HEK293T (cell line): Measurements from ENCODE around the gene FSD2.

Source experiments
- CTCF ChIA-PET: fragments of 350-600 bp; formaldehyde crosslinking; extraction: SDS; loops from one replicate; lab custom pipeline; 2021; ENCODE audit warnings: antibody characterized with exemption, inconsistent platforms; lab: Yijun Ruan, JAX
- POLR2A ChIA-PET: fragments of 350-600 bp; formaldehyde crosslinking; extraction: SDS; loops from one replicate; lab custom pipeline; 2020; ENCODE audit warnings: antibody characterized with exemption, inconsistent platforms; lab: Yijun Ruan, JAX
- DNase-seq: peaks from one replicate; pipeline ENCODE4 v3.0.0; 2012; ENCODE audit warnings: mixed read lengths; ENCODE audit errors: extremely low spot score
- ARNT ChIP-seq: fragments of 450-650 bp; IDR thresholded peaks from 2 replicates; pipeline ENCODE4 v1.6.1; 2017; ENCODE audit warnings: mild to moderate bottlenecking
- BHLHE40 ChIP-seq: fragments of 450-650 bp; IDR thresholded peaks from 2 replicates; pipeline ENCODE4 v1.6.1; 2016; ENCODE audit warnings: mild to moderate bottlenecking, moderate library complexity, borderline replicate concordance
- CTBP1 ChIP-seq: fragments of 450-650 bp; IDR thresholded peaks from 2 replicates; pipeline ENCODE4 v1.6.1; 2016; ENCODE audit warnings: borderline replicate concordance
- ELF4 ChIP-seq: fragments of 450-650 bp; IDR thresholded peaks from 2 replicates; pipeline ENCODE4 v1.6.1; 2017; ENCODE audit warnings: antibody characterized with exemption
- FOXA1 ChIP-seq: fragments of 450-650 bp; IDR thresholded peaks from 2 replicates; pipeline ENCODE4 v1.6.1; 2016; ENCODE audit warnings: mild to moderate bottlenecking
- FOXK2 ChIP-seq: fragments of 450-650 bp; IDR thresholded peaks from 2 replicates; pipeline ENCODE4 v1.6.1; 2016; ENCODE audit warnings: mild to moderate bottlenecking
- FOXM1 ChIP-seq: fragments of 450-650 bp; IDR thresholded peaks from 2 replicates; pipeline ENCODE4 v1.6.1; 2017; ENCODE audit warnings: mild to moderate bottlenecking, borderline replicate concordance
- HDGF ChIP-seq: fragments of 450-650 bp; IDR thresholded peaks from 2 replicates; pipeline ENCODE4 v1.6.1; 2017; ENCODE audit warnings: antibody characterized with exemption, borderline replicate concordance
- L3MBTL2 ChIP-seq: fragments of 450-650 bp; conservative IDR thresholded peaks from 2 replicates; pipeline ENCODE4 v1.6.1; 2016; ENCODE audit warnings: mild to moderate bottlenecking
- LEF1 ChIP-seq: fragments of 450-650 bp; IDR thresholded peaks from 2 replicates; pipeline ENCODE4 v1.6.1; 2017; ENCODE audit warnings: mild to moderate bottlenecking, borderline replicate concordance
- NFRKB ChIP-seq: fragments of 450-650 bp; IDR thresholded peaks from 2 replicates; pipeline ENCODE4 v1.6.1; 2016; ENCODE audit warnings: mild to moderate bottlenecking, moderate library complexity
- SP1 ChIP-seq: fragments of 450-650 bp; IDR thresholded peaks from 2 replicates; pipeline ENCODE4 v1.6.1; 2017
- SUZ12 ChIP-seq: fragments of 450-650 bp; IDR thresholded peaks from 2 replicates; pipeline ENCODE4 v1.6.1; 2016; ENCODE audit warnings: mild to moderate bottlenecking
- TARDBP ChIP-seq: fragments of 450-650 bp; IDR thresholded peaks from 2 replicates; pipeline ENCODE4 v1.6.1; 2016
- ZNF384 ChIP-seq: fragments of 450-650 bp; IDR thresholded peaks from 2 replicates; pipeline ENCODE4 v1.6.1; 2016
- TF ChIP-seq, protein P1 (sequence below): fragments of 450-650 bp; IDR thresholded peaks from 2 replicates; pipeline ENCODE4 v1.6.1; 2016

FSD2 gene

GRCh38 chr15:82804575-82804949 lies 1.3 kb downstream of the FSD2 start:
- no peak for DNase-seq
- ChIA-PET CTCF (no interaction called here), POLR2A (interaction anchor here (0.7 to 4.2 kb wide), 4 partner anchors 54 to 264 kb away, joined by 3 to 32 read pairs (median 4); partner anchors contain the start of genes RAMAC and RPS17)
- TF ChIP-seq SP1 (no peak), SUZ12 (no peak), FOXM1 (no peak), TARDBP (no peak), NFRKB (no peak), HDGF (no peak), L3MBTL2 (no peak), ARNT (no peak), FOXK2 (no peak), BHLHE40 (no peak), FOXA1 (no peak), ELF4 (no peak), LEF1 (no peak), CTBP1 (no peak), ZNF384 (no peak)
- TF ChIP-seq, protein P1, sequence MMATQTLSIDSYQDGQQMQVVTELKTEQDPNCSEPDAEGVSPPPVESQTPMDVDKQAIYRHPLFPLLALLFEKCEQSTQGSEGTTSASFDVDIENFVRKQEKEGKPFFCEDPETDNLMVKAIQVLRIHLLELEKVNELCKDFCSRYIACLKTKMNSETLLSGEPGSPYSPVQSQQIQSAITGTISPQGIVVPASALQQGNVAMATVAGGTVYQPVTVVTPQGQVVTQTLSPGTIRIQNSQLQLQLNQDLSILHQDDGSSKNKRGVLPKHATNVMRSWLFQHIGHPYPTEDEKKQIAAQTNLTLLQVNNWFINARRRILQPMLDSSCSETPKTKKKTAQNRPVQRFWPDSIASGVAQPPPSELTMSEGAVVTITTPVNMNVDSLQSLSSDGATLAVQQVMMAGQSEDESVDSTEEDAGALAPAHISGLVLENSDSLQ, result no peak

- CTCF ChIA-PET, result no interaction called here
- TF ChIP-seq ELF4 (no peak), SUZ12 (no peak), LEF1 (no peak), FOXK2 (no peak), FOXA1 (no peak), NFRKB (no peak), HDGF (no peak), TARDBP (no peak), L3MBTL2 (no peak), BHLHE40 (no peak)
- TF ChIP-seq, protein P1, result no peak
- no peak for DNase-seq
Measured at GRCh38 chr15:82803793-82804574, 1.9 kb downstream of the FSD2 start.

GRCh38 chr15:82802497-82802896 lies 3.4 kb downstream of the FSD2 start:
- no peak for DNase-seq
- ChIA-PET CTCF (interaction anchor here (1.1 kb wide), 1 partner anchor 52 kb away, joined by 3 read pairs; no protein-coding TSS in a partner anchor), POLR2A (interaction anchor here (0.6 to 4.2 kb wide), 3 partner anchors 52 to 183 kb away, joined by 3 to 32 read pairs (median 3); no protein-coding TSS in a partner anchor)
- no peak for TF ChIP-seq L3MBTL2
- no peak for TF ChIP-seq HDGF
- TF ChIP-seq ZNF384, result no peak
- TF ChIP-seq SP1, result no peak
- no peak for TF ChIP-seq SUZ12
- no peak for TF ChIP-seq LEF1
- TF ChIP-seq ARNT, result no peak

More at GRCh38 chr15:82803793-82804574, 1.9 kb downstream of the FSD2 start:
- POLR2A ChIA-PET, result interaction anchor here (0.6 to 4.2 kb wide), 6 partner anchors 9 to 264 kb away, joined by 3 to 32 read pairs (median 3); partner anchors contain the start of genes RAMAC and RPS17

- DNase-seq, result no peak
- ChIA-PET CTCF (no interaction called here), POLR2A (interaction anchor here (1.1 kb wide), 1 partner anchor 259 kb away, joined by 3 read pairs; the partner anchor contains the start of gene RPS17)
- TF ChIP-seq TARDBP (no peak), SP1 (no peak), CTBP1 (no peak), FOXK2 (no peak), LEF1 (no peak), ELF4 (no peak), BHLHE40 (no peak), ARNT (no peak), SUZ12 (no peak), FOXA1 (no peak), ZNF384 (no peak), FOXM1 (no peak), NFRKB (no peak), L3MBTL2 (no peak), HDGF (no peak)
- TF ChIP-seq, protein P1, result no peak
Measured at GRCh38 chr15:82799183-82799841, 6.6 kb downstream of the FSD2 start.

- POLR2A ChIA-PET, result interaction anchor here (1.1 kb wide), 1 partner anchor 258 kb away, joined by 3 read pairs; the partner anchor contains the start of gene RPS17
- no peak for DNase-seq
- CTCF ChIA-PET, result no interaction called here
- TF ChIP-seq CTBP1 (no peak), ZNF384 (peak; percentile 30; the same call in 1 of the 2 replicates)
Measured at GRCh38 chr15:82798531-82799166, 7.2 kb downstream of the FSD2 start.
